ENCODE results near the gene SUPT4H1.

SUPT4H1 gene

DNA sequence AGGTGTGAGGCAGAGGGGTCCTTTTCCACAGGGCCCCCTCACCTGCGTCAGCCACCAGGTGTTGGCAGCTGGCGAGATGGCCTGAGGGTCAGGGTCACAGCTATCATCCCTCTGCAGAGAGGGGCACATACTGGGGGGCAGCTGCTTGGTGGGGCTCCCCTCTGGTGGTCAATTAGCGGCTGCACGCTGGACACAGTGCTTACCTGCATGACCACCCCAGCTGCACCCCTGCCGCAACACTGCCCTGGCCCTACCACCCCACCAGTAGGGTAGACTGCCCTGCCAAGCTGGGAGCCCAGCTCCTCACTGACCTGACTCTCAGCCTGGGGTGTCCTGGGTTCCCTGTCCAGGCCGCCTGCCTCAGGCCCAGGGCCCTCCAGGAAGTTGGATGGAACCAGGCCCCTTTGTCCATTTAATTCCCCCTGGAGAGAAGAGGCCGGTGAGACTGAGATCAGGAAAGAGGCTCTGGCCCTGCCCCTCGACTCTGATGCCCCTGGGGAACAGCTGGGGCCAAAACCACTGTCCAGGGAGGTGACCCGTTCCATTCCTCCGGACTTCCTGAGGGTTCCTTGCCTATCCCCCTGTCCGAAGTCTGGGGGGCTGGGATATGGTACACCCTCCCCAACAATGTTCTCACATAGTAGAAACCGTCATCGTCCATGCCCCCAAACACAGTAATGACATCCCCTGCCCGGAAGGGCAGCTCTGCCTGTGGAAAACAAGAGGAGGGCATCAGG lies 47.1 kb downstream of the SUPT4H1 start:
- DNase-seq (ENCODE audit: low spot score): no peak

DNA sequence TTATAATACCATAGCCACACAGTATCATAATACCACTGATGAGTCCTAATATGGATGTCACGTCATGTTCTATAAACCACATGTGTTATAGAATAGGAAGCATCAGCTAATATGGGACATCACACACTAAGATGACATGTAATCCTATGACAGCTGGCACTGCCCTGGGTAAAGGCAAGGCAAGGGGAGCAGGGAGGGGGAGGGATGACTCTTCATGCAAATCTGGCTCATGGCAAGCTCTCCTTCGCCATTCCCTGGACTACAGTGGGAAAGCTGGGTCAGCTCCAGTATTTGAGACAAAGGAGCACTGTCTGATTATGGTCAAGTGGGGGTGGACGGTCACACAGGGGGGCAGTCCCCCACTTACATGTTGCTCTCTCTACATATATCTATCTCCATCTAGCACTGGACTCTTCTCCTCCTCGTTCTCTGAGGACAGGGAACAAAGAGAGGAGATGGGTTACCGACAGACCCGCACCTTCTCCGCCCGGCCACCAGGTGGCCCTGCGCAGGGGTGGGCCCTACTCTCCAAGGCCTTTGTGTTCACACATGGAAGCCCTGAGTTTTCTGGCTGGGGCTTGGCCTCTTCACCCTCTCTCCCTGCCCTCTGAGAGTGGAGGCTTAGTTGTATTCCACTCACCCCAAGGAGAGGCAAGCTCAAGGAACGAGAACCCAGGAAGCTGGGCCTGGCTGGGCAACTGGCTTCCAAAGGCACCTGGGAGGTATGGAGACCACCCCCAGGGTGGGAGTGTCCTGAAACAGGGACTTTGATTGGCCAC lies 47.8 kb downstream of the SUPT4H1 start:
- DNase-seq (ENCODE audit: low spot score): peak; percentile 87

DNA sequence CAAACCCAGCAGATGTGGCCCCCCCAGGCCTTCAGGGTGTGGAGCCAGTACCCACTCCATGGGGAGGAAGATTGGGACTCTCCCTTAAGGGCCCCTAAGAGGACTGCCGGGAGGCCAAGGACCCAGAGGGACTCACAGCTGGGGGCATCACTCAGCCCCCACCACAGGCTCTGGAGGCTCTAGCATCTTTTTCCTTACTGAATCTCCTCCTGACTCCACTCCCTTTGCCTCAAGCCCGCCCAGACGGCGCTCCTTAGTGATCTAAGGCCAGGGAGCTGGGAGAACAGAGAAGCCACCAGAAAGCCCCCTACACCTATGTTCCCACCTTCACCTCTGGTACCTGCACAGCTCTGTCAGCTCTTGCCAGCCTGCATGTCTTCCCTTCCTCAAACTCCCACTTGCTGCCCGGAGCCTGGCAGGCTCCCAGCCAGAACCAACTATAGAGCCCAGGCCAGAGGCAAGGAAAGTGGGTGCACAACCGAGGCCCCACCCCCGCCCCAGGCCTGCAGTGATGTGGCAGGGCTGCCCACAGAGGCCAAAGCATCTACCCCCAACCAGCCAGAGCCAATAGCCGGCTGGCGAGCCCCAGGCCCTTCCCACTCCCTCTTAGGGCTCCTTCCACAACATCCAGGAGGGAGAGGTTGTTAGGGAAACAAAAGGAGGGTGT lies 48.9 kb downstream of the SUPT4H1 start:
- no peak for DNase-seq (ENCODE audit: low spot score)

DNA sequence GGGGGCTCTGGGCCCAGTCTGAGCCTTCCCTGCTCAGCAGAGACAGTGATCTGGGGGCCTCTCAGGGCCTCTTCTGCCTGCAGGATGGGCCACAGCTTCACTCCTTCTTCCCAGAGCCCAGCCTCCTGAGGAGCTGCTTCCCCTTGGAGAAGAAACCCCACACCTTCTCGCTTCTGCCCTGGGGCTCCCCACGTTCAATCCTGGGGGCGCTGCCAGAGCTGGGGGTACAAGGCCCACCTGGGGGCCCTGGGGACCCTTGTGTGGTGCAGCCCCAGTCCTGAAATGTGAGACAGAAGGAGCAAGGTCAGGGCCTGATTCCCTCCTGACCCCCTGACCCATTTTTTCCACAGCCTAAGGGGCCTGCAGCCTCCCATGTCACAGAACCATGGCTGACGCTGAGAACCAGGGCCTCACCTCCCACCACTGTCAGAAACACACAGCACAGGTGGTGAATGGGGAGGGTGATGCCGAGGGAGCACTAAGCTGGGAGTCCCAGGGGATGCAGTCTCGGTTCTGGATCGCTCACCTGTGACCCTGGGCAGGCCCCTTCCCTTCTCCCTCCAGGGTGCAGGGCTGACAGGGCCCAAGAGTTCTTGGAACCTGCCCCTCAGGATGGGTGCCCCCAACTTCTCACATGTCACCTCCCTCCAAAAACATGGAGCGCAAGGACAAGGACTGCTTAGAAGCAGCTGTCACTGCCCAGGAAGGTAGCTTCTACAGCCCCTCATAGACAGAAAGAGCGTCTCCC lies 49.7 kb downstream of the SUPT4H1 start:
- peak; percentile 45 for DNase-seq (ENCODE audit: low spot score)

DNA sequence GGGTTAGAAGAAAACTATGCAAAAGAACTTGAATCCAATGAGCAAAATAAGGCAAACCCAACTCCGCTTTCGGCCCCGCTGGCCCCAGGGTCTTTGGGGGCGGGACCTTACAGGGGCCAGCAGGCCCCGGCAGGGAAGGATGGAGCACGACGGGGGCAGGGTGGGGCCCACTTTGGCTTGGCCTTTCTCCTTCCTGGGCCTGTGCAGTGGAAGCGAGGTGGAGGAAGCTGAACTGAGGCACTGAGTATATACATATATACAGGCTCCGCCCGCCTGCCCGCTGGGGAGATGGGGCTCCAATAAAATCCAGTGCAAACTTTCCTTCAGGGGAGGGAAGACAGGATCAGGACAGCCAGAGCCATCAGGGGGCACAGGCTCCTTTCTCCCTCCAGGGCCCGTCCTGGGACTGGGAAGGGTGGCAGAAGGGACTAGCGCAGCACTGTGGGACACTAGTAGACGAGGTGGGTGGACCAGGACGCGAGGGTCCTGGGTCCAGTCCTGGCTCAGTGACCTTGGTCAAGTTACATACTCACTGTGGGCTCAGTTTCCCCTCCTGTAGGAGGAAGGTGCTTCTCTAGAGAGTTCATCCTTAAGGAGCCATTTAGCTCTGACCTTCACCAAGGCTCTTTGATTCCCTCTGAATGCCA lies 50.4 kb downstream of the SUPT4H1 start:
- DNase-seq (ENCODE audit: low spot score): no peak

DNA sequence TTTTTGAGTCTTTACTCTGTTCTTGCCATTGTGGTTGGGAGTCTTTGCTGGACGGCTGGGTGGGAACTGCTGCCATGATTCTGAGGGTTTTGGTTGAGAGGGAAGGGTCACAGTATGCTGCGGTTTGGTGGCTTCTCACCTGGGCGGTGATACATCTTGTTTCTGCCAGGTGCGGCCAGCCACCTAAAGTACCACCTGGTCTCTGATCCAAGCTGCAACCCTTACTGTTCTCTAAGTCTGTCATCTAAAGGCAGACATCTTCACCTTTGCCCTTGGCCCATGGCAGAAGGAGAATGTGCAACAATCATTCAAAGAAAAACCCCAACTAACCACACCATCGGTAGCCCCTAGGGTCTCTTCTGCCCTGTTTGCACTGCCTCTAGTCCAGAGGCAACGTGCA lies 51.7 kb downstream of the SUPT4H1 start:
- DNase-seq (ENCODE audit: low spot score): no peak
